Measurements from ENCODE around the gene GUCA1C.

Gene GUCA1C

DNA sequence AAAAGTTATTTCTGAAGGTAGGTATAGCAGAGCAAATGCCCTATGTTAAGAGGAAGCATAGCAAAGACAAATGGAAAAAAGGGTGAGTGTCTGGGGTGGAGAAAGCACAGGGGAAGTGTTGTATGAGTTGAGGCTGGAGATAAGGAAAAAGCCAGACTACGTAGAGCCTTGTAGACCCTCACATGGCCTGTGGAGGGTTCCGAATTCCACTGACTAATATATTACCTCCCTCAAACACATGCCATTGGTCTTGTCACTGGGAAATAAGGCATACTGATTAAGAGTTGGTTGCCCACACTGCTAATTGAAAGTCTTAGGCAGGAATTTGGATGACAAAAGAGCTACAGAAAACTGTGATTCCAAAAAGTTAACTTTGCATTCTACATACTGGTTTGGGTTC lies 65.9 kb downstream of the GUCA1C start:
- no peak overlapping the region for H3K27ac ChIP-seq
- TF ChIP-seq, protein P1, sequence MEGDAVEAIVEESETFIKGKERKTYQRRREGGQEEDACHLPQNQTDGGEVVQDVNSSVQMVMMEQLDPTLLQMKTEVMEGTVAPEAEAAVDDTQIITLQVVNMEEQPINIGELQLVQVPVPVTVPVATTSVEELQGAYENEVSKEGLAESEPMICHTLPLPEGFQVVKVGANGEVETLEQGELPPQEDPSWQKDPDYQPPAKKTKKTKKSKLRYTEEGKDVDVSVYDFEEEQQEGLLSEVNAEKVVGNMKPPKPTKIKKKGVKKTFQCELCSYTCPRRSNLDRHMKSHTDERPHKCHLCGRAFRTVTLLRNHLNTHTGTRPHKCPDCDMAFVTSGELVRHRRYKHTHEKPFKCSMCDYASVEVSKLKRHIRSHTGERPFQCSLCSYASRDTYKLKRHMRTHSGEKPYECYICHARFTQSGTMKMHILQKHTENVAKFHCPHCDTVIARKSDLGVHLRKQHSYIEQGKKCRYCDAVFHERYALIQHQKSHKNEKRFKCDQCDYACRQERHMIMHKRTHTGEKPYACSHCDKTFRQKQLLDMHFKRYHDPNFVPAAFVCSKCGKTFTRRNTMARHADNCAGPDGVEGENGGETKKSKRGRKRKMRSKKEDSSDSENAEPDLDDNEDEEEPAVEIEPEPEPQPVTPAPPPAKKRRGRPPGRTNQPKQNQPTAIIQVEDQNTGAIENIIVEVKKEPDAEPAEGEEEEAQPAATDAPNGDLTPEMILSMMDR (IDR thresholded peaks at IDR 0.05): no peak
- H3K4me3 ChIP-seq: no peak overlapping the region
- DNase-seq (ENCODE audit: low spot score): no peak

DNA sequence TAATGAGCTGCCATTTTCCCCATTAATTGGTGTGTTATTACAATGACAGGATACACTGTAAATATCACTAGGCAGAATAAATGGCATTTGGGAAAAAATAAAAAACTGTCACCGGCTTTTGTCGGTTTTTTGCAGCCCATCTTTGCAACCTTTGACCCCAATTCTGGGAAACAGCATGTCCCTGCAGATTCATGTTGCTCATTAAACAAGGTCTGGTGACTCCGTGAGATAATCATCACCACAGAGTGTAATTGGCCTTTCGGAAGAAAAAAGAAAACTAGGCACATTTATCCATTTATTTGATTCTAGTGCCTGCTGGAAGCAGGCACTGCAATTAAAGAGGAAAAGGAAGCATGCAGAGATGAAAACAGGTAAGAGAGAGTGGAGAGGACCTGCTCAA lies 66.6 kb downstream of the GUCA1C start:
- H3K4me3 ChIP-seq: no peak overlapping the region
- no peak overlapping the region for H3K27ac ChIP-seq
- DNase-seq (ENCODE audit: low spot score): no peak
- TF ChIP-seq, protein P1 (IDR thresholded peaks at IDR 0.05): no peak

DNA sequence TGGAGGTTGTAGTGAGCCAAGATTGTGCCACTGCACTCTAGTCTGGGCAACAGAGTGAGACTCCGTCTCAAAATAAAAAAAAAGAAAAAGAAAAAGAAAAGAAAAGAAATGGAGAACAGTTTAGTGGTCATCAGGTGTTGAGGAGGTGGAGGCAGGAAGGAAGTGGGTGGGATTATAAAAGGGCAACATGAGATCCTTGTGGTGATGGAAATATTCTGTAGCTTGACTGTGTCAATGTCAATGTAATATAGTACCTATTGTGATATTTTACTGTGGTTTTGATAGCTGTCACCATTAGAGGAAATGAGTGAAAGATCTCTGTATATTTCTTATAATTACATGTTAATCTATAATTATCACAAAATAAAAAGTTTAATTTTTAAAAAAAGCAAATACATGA lies 70.3 kb downstream of the GUCA1C start:
- no peak for DNase-seq (ENCODE audit: low spot score)
- Histone ChIP-seq H3K4me3 (no peak overlapping the region), H3K27ac (no peak overlapping the region)
- TF ChIP-seq, protein P1 (IDR thresholded peaks at IDR 0.05): no peak

DNA sequence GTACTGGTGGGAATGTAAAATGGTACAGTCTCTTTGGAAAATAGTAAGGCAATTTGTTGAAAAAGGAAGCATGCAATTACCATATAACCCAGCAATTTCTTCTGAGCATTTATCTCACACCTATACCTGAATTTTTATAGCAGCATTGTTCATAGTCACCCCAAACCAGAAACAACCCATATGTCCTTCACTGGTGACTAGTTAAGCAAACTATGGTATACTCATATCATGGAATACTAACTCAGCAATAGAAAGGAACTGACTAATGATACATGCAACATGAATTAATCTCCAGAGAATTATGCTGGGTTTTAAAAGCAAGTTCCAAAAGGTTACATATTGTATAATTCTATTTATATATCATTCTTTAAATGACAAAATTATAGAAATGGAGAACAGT lies 70.9 kb downstream of the GUCA1C start:
- H3K4me3 ChIP-seq: no peak overlapping the region
- DNase-seq (ENCODE audit: low spot score): no peak
- no peak overlapping the region for H3K27ac ChIP-seq
- TF ChIP-seq, protein P1 (IDR thresholded peaks at IDR 0.05): no peak

DNA sequence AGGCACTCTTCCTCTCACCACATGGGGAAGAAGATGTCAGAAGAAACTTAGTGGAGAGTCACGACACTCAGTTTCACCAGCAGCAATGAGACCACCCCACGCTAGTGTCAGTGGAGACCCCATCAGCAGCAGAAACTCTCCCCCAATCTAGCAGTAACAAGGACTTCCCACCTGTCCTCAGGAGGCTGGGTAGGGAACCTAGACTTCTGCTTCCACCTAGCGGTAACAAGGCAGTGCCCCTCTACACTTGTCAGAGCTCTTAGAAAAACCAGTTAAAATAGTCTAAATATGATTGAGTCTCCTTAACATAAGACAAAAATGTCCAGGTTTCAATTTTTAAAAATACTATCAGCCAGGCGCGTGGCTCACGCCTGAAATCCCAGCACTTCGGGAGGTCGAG lies 73.8 kb downstream of the GUCA1C start:
- TF ChIP-seq, protein P1 (IDR thresholded peaks at IDR 0.05): no peak
- Histone ChIP-seq H3K4me3 (no peak overlapping the region), H3K27ac (no peak overlapping the region)
- DNase-seq (ENCODE audit: low spot score): no peak

DNA sequence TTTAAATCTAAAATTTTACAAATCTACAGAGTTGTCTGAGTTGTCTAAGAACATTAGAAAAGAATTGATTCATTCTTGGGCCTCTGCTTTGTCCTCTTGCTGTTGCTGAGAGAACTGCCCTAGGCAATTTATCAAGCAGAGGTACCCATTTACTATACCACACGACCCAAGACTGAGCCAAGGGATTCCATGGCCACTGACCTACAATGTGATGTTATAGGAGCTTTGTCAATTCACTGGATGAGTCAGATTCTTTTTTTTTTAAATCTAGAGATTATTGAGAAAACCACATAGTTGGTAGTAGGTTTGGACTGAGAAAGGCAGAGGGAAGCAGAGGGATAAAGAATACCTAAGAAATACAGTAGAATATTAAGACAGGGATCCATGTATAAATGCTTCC lies 75.8 kb downstream of the GUCA1C start:
- H3K27ac ChIP-seq: no peak overlapping the region
- H3K4me3 ChIP-seq: no peak overlapping the region
- no peak for DNase-seq (ENCODE audit: low spot score)
- TF ChIP-seq, protein P1 (IDR thresholded peaks at IDR 0.05): no peak

DNA sequence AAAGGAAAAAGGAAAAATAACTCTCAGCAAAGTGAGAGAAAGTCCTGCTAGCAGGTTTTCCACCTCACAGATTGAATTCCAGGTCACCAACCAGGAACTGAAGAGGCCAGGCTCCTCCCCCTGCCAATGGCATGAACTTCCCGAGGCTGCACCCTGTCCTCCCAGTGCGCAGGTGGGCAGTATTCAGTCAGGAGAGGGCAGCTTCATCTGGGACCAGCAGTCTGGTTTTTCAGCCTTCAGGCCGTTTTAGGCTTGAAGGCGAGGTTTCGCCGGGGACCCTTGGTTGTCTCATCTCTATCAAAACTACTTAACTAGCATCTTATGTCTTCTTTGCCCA lies 89.9 kb downstream of the GUCA1C start:
- Histone ChIP-seq H3K27ac (no peak overlapping the region), H3K4me3 (no peak overlapping the region)
- TF ChIP-seq, protein P1 (IDR thresholded peaks at IDR 0.05): no peak
- DNase-seq (ENCODE audit: low spot score): no peak
